HG03025 (cell line): ENCODE data around the gene EPSTI1.
"Not testable (repeated sequence)": the region's sequence is repeated elsewhere in the genome, so short reads cannot be mapped to it uniquely, and the experiment has no call there.

Experiments used
- ATAC-seq: cut with Tn5 transposase; IDR thresholded peaks from one replicate; pipeline ENCODE4 v1.9.1; 2021; ENCODE audit warnings: mild to moderate bottlenecking, moderate library complexity; ENCODE audit not compliant: unreplicated experiment, low FRiP score

The EPSTI1 gene

GRCh38 chr13:42862370-42862769 is 129.7 kb downstream of the EPSTI1 start:
- not testable (repeated sequence) for ATAC-seq

DNA sequence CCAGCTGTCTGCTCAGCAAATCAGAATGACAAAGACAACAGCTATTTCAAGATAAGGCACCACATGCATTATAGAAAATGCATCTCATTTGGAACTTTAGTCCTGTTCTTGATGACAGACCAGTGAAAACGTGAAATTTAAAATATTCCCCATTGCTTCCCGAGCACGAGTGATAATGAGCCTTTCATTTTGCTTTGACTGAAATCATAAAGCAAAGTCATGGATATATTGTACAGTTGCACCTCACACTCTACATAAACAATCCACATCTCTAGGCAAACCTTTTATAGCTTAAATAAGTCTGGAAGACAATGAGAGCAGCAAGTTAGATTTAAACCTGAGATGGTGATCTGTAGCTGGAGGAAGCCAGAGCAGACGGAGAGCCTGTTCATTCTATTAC is 131.6 kb downstream of the EPSTI1 start:
- ATAC-seq = no peak

- ATAC-seq = no peak
Measured at GRCh38 chr13:42859760-42860159, 132.3 kb downstream of the EPSTI1 start.

GRCh38 chr13:42855410-42855809 is 136.6 kb downstream of the EPSTI1 start:
- no peak for ATAC-seq

GRCh38 chr13:42852136-42852535 is 139.9 kb downstream of the EPSTI1 start:
- no peak for ATAC-seq

DNA sequence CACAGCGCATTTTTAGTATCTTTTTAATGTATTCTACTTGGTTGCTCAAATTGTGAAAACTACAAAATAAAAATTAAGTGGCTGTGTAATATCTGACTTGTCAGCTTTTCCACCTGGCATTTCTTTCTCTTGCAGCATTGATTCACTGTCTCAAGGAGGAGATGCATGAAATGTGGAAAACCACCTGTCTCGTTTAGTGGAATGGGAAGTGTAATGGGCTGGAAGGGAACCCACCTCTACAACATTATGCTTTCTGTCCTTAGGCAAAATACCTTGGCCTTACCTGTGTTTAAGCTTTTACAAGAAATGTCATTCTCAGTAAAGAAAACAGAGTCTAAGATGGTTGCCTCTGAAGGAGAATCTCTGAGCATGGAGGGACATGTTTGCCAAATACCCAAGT is 142.8 kb downstream of the EPSTI1 start:
- no peak for ATAC-seq

- no peak for ATAC-seq
Measured at GRCh38 chr13:42847891-42848663, 144.0 kb downstream of the EPSTI1 start.

DNA sequence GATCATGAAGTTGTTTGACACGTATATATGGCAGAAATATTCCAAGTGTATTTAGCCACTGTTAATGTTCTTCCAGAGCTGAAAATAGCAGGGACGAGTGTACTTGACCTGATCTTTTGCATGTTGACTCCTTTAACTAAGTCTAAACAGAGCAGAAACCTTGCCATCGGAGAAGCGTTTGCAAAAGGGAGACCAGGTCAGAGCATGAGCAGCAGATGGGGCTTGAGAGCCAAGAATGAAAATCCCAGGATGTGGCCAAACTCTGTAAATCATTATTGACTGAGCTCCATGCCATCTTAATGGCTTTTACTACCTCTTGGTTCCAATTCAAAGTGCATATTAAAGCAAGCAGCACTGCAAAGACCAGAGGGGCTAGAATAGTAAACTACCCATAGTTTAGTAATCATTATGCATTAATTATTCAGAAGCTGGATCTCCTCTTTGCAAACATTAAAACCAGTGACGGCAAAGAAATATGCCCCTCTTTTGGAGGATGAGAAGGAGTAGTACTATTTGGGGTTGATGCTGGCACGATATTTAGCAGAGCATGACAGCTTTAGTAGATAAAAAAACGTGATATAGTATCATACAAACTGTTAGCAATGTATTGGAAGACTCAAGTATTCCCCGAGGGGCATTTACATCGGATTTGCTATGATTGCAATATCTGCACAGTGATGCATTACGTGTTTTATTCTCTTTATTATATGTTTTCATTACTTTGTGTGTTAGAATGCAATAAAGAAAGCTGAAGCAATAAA is 154.9 kb downstream of the EPSTI1 start:
- ATAC-seq = no peak
